ENCODE data around the gene PLEKHA6.

Gene PLEKHA6

GRCh38 chr1:204296431-204296988 lies 63.2 kb downstream of the PLEKHA6 start:
- in situ Hi-C loops (cut with MboI; ENCODE audit: low sequenced_read_pairs, unreplicated experiment): no loop called here
- no peak for TF ChIP-seq CTCF (IDR thresholded peaks at IDR 0.05; ENCODE audit: borderline replicate concordance, control extremely low read depth, extremely low read depth, insufficient read depth, missing control alignments)
- no peak for DNase-seq (ENCODE audit: low spot score)

GRCh38 chr1:204295671-204296070 lies 64.1 kb downstream of the PLEKHA6 start:
- no peak for DNase-seq (ENCODE audit: low spot score)
- no peak for TF ChIP-seq CTCF (IDR thresholded peaks at IDR 0.05; ENCODE audit: borderline replicate concordance, control extremely low read depth, extremely low read depth, insufficient read depth, missing control alignments)
- in situ Hi-C loops (cut with MboI; ENCODE audit: low sequenced_read_pairs, unreplicated experiment): no loop called here

DNA sequence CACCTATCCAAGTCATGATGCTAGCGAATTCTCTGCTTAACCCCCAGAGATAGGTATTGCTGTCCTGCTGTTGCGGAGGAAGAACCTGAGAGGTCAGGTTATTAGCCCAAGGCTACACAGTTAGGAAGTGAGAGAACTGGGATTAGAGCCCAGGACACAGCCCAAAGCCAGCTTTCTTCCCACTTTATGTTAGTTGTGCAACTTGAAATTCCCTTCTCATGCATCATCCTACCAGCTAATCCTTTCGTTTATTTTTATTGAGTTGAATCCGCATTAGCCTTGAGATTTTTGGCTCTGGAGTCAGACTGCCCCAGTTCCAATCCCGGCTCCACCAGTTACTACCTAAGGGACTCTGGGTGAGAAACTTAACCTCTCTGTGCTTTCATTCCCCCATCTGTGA lies 65.4 kb downstream of the PLEKHA6 start:
- in situ Hi-C loops (cut with MboI; ENCODE audit: low sequenced_read_pairs, unreplicated experiment): no loop called here
- no peak for TF ChIP-seq CTCF (IDR thresholded peaks at IDR 0.05; ENCODE audit: borderline replicate concordance, control extremely low read depth, extremely low read depth, insufficient read depth, missing control alignments)
- no peak for DNase-seq (ENCODE audit: low spot score)

DNA sequence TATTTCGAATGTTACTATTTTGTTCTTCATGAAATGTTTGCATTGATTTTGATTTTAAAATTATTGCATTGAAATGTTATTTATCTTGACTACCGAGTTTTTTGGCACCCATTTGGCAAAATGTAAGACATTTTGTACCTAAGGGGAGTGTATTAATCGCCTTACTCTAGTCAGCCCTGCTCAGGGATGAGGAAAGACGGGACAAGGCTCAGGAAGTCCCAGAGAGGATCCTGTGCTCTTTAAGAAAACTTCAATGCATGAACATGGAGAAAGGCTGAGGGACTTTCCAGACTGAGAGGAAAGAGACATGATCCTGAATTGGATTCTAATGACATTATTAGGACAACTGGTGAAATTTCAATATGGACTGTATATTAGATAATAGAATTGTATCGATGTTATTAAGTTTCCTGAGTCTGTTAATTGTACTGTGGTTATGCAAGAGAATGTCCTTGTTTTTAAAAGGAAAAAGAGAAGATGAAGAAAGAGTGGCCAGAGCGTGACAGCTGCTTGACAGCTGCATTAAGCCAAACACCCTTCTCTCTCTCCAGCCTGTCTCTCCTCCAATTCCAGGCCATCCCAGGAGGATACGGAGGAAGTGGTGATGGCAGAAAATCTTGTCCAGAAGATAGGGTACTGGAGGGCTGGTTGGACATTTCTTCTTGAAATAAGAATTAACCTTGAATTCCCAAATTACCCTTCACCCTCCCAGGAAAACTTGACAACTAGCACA lies 66.0 kb downstream of the PLEKHA6 start:
- in situ Hi-C loops (cut with MboI; ENCODE audit: low sequenced_read_pairs, unreplicated experiment): no loop called here
- no peak for TF ChIP-seq CTCF (IDR thresholded peaks at IDR 0.05; ENCODE audit: borderline replicate concordance, control extremely low read depth, extremely low read depth, insufficient read depth, missing control alignments)
- DNase-seq (ENCODE audit: low spot score): no peak

DNA sequence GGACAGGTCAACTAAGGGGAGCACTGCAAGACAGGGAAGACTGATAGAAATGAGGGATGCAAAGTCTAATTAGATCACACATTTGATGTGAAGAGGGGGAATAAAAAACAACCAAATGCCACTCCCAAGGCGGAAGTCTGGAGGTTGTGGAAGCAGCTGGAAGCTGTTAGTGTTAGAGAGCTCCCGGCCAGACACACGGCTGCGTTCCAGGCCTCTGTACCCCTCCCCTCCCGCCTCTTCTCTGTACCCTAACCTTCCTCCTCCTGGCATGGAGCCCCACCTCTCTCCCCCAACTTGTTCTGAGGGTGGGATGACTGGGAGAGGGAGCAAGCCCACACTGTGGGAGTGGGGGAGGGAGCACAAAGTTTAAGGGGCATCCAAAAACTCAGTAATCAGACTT lies 67.0 kb downstream of the PLEKHA6 start:
- TF ChIP-seq CTCF (IDR thresholded peaks at IDR 0.05; ENCODE audit: borderline replicate concordance, control extremely low read depth, extremely low read depth, insufficient read depth, missing control alignments): no peak
- in situ Hi-C loops (cut with MboI; ENCODE audit: low sequenced_read_pairs, unreplicated experiment): no loop called here
- no peak for DNase-seq (ENCODE audit: low spot score)

- DNase-seq (ENCODE audit: low spot score): no peak
- no peak for TF ChIP-seq CTCF (IDR thresholded peaks at IDR 0.05; ENCODE audit: borderline replicate concordance, control extremely low read depth, extremely low read depth, insufficient read depth, missing control alignments)
- in situ Hi-C loops (cut with MboI; ENCODE audit: low sequenced_read_pairs, unreplicated experiment): no loop called here
These were observed 70.4 kb downstream of the PLEKHA6 start for GRCh38 chr1:204289280-204289679.
